Activated T-cell treated with anti-CD3 and anti-CD28 coated beads for 48 hours (primary cell): ENCODE measurements around the gene SOX10.
"Not testable (repeated sequence)": the region's sequence is repeated elsewhere in the genome, so short reads cannot be mapped to it uniquely, and the experiment has no call there.

Source experiments
- DNase-seq: peaks from one replicate; pipeline ENCODE4 v3.0.0-alpha.2; 2020; ENCODE audit warnings: low read depth

Gene SOX10

DNA sequence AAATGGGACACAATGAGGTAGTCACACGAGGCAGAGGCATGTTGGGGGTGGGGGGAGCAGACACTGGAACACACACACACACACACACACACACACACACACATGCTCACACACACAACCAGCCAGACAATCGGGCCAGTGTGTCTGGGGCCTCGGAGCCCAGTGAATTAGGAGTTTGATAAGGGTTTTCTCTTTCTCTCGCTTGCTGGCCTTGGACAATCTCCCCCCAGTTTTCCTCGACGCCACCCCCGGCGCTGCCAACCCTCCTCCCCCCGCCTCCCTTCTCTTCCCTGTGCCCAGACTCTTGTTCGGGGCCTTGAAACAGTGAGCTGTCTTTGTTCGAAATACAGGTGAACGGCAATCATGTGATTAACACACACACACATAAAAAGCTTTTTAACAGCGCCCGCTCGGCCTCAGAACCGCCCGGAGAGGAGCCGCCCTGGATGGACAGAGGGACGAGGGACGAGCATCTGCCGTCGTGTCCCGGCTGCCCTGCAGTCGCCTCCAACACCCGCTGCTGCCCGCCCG lies 1.5 kb upstream of the SOX10 start:
- DNase-seq, result no peak

DNA sequence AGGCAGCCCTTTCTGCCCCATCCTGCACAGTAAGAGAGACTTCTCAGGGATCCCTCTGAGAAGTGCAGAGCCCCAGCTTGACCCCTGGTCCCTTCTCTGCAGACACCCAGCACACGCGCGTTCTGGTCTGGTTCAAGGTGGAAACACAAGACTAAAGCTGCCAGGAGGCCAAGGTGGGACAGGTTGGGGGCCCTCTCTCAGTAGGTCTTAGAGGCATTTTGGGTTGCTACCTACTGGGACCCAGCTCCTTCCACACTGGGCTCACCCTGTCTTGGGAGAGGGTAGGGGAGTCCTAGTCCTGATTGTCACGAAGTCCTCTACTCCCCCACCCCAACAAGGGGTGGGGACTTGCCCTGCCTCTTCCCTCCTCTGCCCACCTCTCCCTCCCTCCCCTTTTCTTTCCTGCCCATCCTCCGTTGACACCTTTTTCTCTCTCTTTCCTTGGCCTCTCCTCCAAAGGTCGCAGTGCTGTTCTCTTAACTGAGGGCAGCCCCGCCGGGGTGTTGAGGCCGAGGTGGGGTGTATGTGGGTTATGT lies 763 bp upstream of the SOX10 start:
- DNase-seq, result no peak

DNA sequence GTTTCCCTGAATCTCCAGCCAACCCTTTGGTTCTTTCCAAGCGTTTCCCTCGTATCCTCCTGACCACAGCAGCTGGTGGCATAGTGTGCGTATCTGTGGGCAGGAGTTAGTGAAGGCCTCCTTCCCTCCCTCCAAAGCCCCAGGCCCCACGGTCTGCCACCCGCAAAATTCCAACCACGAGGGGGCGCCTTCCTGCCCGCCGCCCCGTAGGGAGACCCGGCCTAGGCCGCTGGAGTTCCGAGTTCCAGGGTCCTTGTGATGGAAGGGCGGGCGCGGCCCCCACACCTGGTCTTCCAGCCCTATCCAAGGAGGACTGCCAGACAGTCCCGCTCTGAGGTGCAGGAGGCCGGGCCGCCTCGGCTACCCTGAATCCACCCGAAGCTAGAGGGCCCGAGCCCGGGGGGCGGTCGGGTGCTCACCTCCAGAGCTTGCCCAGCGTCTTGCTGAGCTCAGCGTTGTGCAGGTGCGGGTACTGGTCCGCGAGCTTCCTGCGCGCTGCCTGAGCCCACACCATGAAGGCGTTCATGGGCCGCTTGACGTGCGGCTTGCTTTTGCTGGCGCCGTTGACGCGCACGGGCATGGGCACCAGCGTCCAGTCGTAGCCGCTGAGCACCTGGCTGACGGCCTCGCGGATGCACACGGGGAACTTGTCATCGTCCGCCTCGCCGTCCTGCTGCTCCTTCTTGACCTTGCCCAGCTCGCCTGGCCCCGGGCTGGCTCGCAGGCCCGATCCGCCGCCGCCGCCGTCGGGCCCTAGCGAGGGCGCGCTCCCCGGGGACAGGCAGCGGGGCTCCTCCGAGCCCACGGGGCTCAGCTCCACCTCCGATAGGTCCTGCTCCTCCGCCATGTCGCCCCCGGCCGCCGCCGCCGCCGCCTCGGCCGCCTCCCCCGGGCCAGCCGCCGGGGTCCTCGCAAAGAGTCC lies 1.2 kb downstream of the SOX10 start:
- DNase-seq, result no peak

DNA sequence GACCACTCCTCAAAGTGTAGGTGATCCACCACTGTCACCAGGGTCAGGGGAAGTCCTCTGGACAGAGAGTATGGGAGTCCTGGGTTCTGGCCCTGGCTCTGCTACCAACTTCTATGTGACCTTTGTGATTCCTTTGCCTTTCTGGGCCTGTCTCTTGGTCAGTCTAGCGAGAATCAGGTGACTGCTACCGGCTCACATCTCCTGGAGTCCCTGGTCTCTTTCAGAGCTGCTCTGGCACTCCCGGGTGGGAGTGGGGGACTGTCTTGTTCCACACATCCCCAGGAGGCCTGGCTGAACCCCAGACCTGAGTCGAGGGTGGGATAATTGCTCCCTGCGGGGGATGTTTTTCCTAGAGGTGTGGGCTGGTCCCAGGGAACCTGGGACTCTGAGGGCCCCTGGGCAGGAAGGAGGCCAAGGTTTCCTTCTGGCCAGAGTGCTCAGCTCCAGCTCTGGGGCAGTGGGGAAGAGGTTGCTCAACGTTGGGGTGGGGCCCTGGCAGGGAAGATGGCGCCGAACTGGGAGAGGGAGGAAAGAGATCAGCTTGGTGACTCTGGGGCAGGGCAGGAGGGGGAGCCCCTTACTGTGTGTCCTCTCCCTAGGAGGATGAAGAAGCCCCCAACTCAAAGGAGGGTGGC lies 2.1 kb downstream of the SOX10 start:
- no peak for DNase-seq

GRCh38 chr22:37981282-37982011 lies 2.9 kb downstream of the SOX10 start:
- DNase-seq, result no peak

DNA sequence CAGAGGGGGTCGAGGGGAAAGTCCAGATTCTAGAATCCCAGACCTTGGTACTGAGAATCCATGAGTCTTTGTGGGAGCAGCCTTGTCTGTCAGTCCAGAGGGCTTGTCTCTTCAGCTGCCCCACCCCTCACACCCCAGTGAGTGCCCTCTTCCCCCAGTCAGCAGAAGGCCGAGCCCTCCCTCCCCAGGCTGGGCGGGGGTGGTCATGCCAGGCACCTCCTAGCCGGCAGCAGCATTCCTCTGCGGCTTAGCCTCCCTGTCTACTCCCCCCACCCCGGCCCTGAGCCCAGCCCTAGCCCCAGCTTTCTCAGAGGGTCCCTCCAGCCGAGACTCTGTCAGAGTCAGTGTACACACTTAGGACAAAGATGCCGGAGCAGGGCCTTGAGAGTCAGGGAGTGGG lies 4.6 kb downstream of the SOX10 start:
- no peak for DNase-seq

DNA sequence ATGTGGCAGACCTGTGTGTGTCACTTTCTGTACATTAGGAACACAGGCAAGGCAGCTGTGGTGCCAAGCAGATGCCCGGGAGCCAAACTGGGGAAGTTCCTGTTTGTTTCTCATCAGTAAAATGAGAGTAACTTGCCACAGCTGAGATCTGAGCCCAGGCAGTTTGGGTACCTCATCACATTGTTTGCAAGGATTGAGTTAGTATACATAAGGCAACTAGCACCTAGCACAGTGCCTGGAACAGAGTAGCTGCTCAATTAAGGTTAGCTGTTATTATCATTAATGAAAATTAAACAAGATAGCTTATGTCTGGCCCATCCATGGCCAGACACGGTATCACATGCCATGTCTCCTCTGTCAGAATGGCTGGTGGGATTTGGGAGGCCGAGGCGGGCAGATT lies 7.8 kb downstream of the SOX10 start:
- no peak for DNase-seq

DNA sequence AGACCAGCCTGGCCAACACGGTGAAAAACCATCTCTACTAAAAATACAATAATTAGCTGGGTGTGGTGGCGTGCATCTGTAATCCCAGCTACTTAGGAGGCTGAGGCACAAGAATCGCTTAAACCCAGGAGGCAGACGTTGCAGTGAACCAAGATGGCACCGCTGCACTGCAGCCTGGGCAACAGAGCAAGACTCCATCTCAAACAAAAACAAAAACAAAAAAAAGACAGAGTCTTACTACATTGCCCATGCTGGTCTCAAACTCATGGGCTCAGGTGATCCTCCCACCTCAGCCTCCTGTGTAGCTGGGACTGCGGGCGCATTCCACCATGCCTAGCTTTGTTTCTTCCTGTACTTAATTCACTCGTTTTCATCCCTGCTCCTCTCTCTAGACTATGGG lies 8.3 kb downstream of the SOX10 start:
- not testable (repeated sequence) for DNase-seq

DNA sequence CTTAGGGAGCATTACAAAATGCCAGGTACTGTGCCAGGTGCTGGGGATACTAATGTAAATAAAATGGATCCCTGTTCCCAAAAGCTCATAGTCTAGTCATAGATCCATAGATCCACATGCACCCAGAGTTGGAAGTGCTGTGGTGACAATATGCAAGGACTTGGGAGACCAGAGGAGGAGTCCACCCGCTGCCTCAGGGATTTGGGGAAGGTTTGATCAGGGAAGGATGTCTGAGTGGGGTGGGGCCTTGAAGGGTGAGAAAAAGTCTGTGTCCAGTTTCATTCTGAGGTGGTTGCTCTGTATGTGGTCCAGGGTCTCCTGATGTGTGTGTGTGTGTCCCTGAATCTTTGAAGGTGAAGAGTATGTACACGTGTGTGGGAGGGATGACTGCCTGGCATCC lies 9.2 kb downstream of the SOX10 start:
- no peak for DNase-seq

DNA sequence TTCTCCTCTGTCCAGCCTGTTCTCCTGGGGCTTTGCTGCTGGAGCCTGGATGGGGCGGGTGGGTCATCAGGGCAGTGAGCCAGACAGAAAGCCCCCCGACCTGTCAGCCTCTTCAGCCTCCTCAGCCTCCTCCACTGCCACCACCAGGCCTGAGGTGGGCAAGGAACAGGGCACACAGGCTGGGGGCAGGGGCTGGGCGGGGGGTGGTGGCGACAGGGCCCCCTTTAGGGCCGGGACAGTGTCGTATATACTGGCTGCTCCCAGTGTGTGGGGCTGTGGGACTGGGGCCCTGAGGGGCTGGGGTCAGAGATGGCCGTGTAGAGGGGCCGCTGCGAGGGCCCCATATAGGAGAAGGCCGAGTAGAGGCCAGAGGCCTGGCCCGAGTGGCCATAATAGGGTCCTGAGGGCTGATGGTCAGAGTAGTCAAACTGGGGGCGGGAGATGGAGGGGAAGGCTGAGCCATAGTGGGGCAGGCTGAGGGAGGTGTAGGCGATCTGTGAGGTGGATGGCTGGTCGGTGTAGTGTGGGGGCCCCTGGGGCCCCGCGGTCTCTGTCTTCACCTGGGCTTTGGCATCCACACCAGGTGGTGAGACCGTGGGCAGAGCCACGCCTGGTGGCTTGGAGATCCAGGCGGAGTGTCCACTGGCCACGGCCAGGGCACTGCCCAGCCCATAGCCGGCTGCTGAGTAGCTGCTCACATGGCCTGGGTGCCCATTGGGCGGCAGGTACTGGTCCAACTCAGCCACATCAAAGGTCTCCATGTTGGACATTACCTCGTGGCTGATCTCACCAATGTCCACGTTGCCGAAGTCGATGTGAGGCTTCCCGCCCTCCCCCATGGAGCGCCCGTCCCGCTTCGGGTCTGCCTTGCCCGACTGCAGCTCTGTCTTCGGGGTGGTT lies 10.8 kb downstream of the SOX10 start:
- DNase-seq, result no peak

GRCh38 chr22:37972527-37972926 lies 11.8 kb downstream of the SOX10 start:
- DNase-seq, result no peak

DNA sequence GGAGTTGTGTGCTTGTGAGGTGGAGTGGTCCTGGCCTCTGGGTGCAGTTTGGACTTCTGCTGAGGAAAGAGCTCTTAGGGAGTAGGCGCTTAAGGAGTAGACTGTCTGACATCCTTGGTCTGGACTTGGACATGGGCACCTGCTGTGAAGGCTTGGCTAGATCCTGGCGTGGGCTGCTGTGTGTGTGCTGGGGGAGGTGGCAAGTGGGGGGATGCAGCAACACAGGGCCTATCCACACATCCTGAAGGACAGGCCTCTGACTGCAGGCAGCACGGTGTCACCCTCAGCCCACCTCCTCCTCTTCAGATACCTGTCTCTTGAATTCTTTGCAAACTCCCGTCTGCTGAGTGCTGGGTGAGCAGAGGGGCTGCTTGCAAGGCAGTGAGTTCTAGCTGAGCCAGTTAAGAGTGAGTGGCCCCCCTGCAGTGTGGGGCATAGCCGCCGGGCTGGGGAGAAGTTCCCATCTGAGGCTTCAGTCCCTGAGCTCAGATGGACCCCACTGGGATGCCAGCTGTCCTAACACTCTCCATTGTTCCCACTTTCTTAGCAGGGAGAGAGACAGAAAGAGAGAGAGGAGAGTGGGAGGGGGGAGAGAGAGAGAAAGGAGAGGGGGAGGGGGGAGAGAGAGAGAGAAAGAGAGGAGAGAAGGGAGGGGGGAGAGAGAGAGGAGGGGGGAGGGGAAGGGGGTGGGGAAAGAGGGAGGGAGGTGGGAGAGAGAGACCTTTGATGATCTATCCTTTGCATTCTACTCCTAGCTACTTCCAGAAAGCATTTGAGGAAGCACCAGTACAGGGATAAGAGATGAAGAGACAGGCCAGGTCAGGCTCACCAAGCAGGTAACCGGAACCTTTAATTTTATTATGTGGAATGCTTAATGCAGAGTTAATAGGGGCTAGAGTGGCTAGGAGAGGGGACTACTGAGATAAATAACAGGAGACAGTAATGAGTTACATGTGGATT lies 12.6 kb downstream of the SOX10 start:
- no peak for DNase-seq

- no peak for DNase-seq
These were observed 13.5 kb downstream of the SOX10 start for GRCh38 chr22:37970864-37971263.

DNA sequence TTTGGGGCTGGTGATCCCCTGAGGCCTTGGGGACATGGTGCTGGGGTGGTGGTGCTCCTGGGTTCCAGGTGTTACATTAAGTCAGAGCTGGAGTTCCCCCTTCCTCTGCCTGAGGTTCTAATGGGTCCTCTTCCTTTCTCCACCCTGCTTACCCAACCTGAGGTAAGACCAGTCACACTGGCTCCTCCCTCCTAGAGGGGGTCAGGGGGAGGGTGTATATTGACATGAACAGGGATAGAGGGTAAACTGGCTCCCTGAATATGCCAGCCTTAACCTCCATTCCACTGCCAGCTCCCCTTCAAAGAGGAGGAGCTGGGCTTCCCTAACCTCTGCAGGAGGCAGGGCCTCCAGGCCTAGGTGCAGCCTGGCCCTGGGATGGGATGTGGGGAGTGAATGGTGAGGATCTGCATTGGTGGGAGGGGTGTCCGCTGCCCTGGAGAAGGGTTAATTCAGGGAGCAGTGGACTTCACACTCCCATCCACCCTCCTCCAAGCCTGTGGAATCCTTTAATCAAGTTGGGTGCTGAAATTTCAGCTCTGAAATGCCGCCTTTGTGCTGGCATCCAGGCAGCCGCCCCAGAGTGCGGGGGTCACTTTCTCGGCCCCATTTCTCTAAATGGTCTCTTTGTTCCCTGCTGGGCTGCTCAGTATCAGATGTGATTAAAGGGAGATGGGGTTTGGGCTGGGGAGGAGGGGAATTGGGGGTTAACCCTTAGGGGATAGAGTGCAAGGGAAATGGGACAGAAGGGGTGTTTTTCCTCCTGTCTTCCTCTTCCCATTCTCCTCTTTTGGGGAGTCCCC lies 15.7 kb downstream of the SOX10 start:
- no peak for DNase-seq

GRCh38 chr22:37967637-37968451 lies 16.5 kb downstream of the SOX10 start:
- no peak for DNase-seq

DNA sequence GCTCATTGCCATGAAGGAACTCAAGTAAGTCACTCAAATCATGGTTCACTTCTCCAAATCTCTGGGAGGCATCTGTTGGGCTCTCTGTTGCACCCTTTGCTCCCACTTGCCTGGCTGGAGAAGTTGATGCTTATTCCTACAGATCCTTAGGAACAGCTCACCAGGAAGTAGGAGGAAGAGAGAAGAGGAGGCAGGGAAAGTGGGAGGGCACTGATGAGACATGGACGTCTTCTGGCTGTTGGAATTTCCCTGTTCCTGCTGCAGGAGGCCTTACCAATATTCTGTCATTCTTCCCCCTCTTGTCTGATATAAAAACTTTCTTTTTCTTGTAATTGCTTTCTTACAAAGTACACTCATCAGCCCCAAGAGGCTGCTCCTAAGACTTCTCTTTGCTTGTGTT lies 17.2 kb downstream of the SOX10 start:
- DNase-seq, result no peak

GRCh38 chr22:37965940-37966664 lies 18.3 kb downstream of the SOX10 start:
- no peak for DNase-seq

DNA sequence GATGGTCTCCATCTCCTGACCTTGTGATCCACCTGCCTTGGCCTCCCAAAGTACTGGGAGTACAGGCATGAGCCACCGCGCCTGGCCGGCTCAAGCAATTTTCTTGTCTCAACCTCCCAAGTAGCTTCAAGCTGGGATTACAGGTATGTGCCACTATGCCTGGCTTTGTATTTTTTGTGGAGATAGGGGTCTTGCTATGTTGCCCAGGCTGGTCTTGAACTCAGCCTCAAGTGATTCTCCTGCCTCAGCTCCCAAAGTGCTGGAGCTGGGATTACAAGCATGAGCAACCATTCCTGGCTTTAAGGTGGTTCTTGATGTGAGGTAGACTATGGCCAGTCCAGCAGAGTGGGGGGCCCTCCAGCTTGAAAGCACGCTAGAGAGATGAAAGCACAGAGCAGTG lies 23.3 kb downstream of the SOX10 start:
- DNase-seq, result no peak
